DOHH2 (cell line): Measurements from ENCODE around the gene DNAAF3.

ENCODE experiments used
- EZH2phosphoT487 ChIP-seq: fragments of 200-600 bp; sonication (generic); IDR thresholded peaks from 2 replicates; pipeline ENCODE4 v1.6.1; 2017; ENCODE audit warnings: borderline replicate concordance, mild to moderate bottlenecking, antibody characterized with exemption, low read length, moderate library complexity, mixed read lengths
- TF ChIP-seq, protein P1 (sequence below): fragments of 200-600 bp; sonication (generic); IDR thresholded peaks from one replicate; pipeline ENCODE4 v1.5.1; 2014; ENCODE audit warnings: antibody characterized with exemption, mild to moderate bottlenecking, low read depth, low read length; ENCODE audit not compliant: poor library complexity, severe bottlenecking

DNA sequence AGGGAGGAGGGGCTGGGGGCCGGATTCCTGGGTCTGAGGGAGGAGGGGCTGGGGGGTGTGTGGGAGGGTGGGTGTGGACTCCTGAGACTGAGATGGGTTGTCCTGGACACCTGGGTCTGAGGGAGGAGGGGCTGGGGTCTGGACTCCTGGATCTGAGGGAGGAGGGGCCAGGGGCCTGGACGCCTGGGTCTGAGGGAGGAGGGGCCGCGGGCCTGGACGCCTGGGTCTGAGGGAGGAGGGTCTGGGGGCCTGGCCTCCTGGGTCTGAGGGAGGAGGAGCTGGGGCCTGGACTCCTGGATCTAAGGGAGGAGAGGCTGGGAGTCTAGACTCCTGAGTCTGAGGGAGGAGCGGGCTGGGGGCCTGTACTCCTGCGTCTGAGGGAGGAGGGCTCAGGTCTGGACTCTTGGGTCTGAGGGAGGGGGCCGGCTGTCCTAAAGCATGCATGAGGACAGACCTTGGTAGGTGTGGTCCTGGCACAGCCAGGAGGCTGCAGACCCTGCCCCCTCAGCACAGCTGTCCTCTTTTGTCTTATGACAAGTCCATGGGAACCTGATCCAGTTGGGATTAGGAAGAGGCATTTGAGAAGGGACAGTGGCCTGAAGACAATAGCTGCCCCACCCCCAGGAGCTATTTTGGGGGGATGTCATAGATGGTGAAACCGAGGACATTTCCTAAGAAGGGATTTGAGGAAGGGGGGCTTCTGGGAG lies 18.7 kb downstream of the DNAAF3 start:
- TF ChIP-seq, protein P1, sequence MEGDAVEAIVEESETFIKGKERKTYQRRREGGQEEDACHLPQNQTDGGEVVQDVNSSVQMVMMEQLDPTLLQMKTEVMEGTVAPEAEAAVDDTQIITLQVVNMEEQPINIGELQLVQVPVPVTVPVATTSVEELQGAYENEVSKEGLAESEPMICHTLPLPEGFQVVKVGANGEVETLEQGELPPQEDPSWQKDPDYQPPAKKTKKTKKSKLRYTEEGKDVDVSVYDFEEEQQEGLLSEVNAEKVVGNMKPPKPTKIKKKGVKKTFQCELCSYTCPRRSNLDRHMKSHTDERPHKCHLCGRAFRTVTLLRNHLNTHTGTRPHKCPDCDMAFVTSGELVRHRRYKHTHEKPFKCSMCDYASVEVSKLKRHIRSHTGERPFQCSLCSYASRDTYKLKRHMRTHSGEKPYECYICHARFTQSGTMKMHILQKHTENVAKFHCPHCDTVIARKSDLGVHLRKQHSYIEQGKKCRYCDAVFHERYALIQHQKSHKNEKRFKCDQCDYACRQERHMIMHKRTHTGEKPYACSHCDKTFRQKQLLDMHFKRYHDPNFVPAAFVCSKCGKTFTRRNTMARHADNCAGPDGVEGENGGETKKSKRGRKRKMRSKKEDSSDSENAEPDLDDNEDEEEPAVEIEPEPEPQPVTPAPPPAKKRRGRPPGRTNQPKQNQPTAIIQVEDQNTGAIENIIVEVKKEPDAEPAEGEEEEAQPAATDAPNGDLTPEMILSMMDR, result no peak
- TF ChIP-seq EZH2phosphoT487, result no peak
